AG04450 (cell line): ENCODE results near the gene PIGX. TPM values are rescaled to one million over a fixed set of nuclear protein-coding genes. Genes with fewer than 3 reads are reported as not detected.

Source experiments
- CTCF ChIA-PET: fragments of 300-600, 350-600 bp; formaldehyde crosslinking; extraction: SDS; loops from one replicate; lab custom pipeline; 2022; ENCODE audit warnings: antibody characterized with exemption, inconsistent platforms; lab: Charles Lee
- POLR2A ChIA-PET: fragments of 350-600 bp; formaldehyde crosslinking; extraction: SDS; loops from one replicate; lab custom pipeline; 2021; ENCODE audit warnings: antibody characterized with exemption, inconsistent platforms; lab: Yijun Ruan, JAX
- DNase-seq: peaks from one replicate; pipeline ENCODE4 v3.0.0-alpha.2; 2011; ENCODE audit warnings: low read depth, low spot score
- H3K27ac ChIP-seq: one replicate; pipeline ENCODE4 v1.5.1; 2012; ENCODE audit warnings: low read depth, low read length, control low read depth
- H3K27me3 ChIP-seq: one replicate; pipeline ENCODE4 v1.6.0; 2012; ENCODE audit warnings: low read length; ENCODE audit not compliant: control insufficient read depth, insufficient read depth
- H3K4me3 ChIP-seq: 2 replicates; pipeline ENCODE4 v1.5.1; 2011; ENCODE audit warnings: mild to moderate bottlenecking, low read depth, low read length, control low read depth
- H3K9me3 ChIP-seq: 2 replicates; pipeline ENCODE4 v1.5.1; 2012; ENCODE audit warnings: low read length; ENCODE audit not compliant: control insufficient read depth, insufficient read depth
- CTCF ChIP-seq: IDR thresholded peaks from 2 replicates; pipeline ENCODE4 v1.5.1; 2011; ENCODE audit warnings: low read depth, low read length, control low read depth, inconsistent platforms
- polyA plus RNA-seq: library from polyadenylated mRNA; depleted of rRNA; stranded (reverse); fragments of >200 nt; gene quantifications from 2 replicates; pipeline ENCODE4 v1.2.3, GENCODE V29; 2011; rRNA removed
- small RNA-seq: library from RNA; depleted of rRNA; stranded (forward); fragments of <200 nt; gene quantifications from one replicate; pipeline ENCODE3, GENCODE V24; 2012; ENCODE audit warnings: low read depth; ENCODE audit not compliant: insufficient read length

Gene PIGX
- polyA plus RNA-seq, 1 experiment, result 12.7 TPM

GRCh38 chr3:196778755-196779154 is 66.6 kb downstream of the PIGX start:
- peaks cover 11% of the 10 kb centered on the region; the same call in 1 of the 2 replicates for H3K9me3 ChIP-seq
- H3K27me3 ChIP-seq, result no peaks in the 10 kb centered on the region
- H3K4me3 ChIP-seq, result no peak overlapping the region
- no peak overlapping the region for H3K27ac ChIP-seq
- POLR2A ChIA-PET, result no interaction called here
- TF ChIP-seq CTCF, result no peak
- CTCF ChIA-PET, result no interaction called here
- peak; percentile 16 for DNase-seq

- no peak for DNase-seq
- Histone ChIP-seq H3K27me3 (no peaks in the 10 kb centered on the region), H3K27ac (no peak overlapping the region), H3K4me3 (no peak overlapping the region), H3K9me3 (peaks cover 11% of the 10 kb centered on the region; the same call in 1 of the 2 replicates)
- no peak for TF ChIP-seq CTCF
- ChIA-PET CTCF (no interaction called here), POLR2A (no interaction called here)
Observed at GRCh38 chr3:196782511-196782910, 70.3 kb downstream of the PIGX start.

Small RNA genes within 50 kb of the gene (small RNA-seq; reads per million reads assigned to genes)
- gene RNU4-89P (not detected), gene RNU6-42P (not detected), gene RNU6-646P (not detected)

Other genes starting within 250 kb of the PIGX start
- gene RNF168, start 208.6 kb upstream of the PIGX start, polyA plus RNA-seq, result 4.1 and 5.6 TPM in 2 replicates
- not detected in 2 replicates for gene SMCO1, start 197.0 kb upstream of the PIGX start, polyA plus RNA-seq
- 6.2 and 6.8 TPM in 2 replicates for gene WDR53, start 143.8 kb upstream of the PIGX start, polyA plus RNA-seq
- 6.5 and 10.2 TPM in 2 replicates for gene FBXO45, start 143.7 kb upstream of the PIGX start, polyA plus RNA-seq
- 0.10 and 0.11 TPM in 2 replicates for gene NRROS, start 72.7 kb upstream of the PIGX start, polyA plus RNA-seq
- gene CEP19, start 127 bp upstream of the PIGX start, polyA plus RNA-seq, result 2.0 and 3.4 TPM in 2 replicates
- 51.0 and 52.2 TPM in 2 replicates for gene PAK2, start 27.5 kb downstream of the PIGX start, polyA plus RNA-seq
- gene SENP5, start 155.5 kb downstream of the PIGX start, polyA plus RNA-seq, result 18.0 and 18.3 TPM in 2 replicates
- 77.3 and 89.7 TPM in 2 replicates for gene NCBP2, start 230.2 kb downstream of the PIGX start, polyA plus RNA-seq